IgD-negative memory B cell (primary cell): ENCODE measurements around the gene UNC80. TPM values are rescaled to one million over a fixed set of nuclear protein-coding genes. Genes with fewer than 3 reads are reported as not detected.

Experiments
- H3K27ac Mint-ChIP-seq, 3 donors: one replicate each; pipeline ENCODE4 v1.8.0; 2020 to 2022; ENCODE audit warnings: mild to moderate bottlenecking in 3 of 3, mixed read lengths in 3 of 3, moderate library complexity in 1 of 3
- H3K27me3 Mint-ChIP-seq: one replicate; pipeline ENCODE4 v1.8.0; 2021; ENCODE audit warnings: mixed read lengths
- H3K36me3 Mint-ChIP-seq: one replicate; pipeline ENCODE4 v1.8.0; 2020; ENCODE audit warnings: mild to moderate bottlenecking, mixed read lengths
- H3K4me1 Mint-ChIP-seq, 3 donors: one replicate each; pipeline ENCODE4 v1.8.0; 2020 to 2022; ENCODE audit warnings: mixed read lengths in 3 of 3, mild to moderate bottlenecking in 1 of 3
- H3K4me3 Mint-ChIP-seq, 4 donors: one replicate each; pipeline ENCODE4 v1.8.0; 2020 to 2022; ENCODE audit warnings: mild to moderate bottlenecking in 4 of 4, mixed read lengths in 4 of 4, moderate library complexity in 3 of 4
- H3K9me3 Mint-ChIP-seq, 3 donors: one replicate each; pipeline ENCODE4 v1.8.0; 2020 to 2021; ENCODE audit warnings: mixed read lengths in 3 of 3, mild to moderate bottlenecking in 1 of 3
- polyA plus RNA-seq: library from polyadenylated mRNA; unstranded; fragments of 300-500 nt; fragmentation: Illumina TruSeq; gene quantifications from one replicate; pipeline ENCODE4 v1.2.3, GENCODE V29; 2021

UNC80 gene
- polyA plus RNA-seq, 1 donor from 2014 or later = not detected

- no peak overlapping the region for H3K4me3 Mint-ChIP-seq
- H3K27ac Mint-ChIP-seq = no peak overlapping the region
- H3K4me1 Mint-ChIP-seq = no peaks in the 10 kb centered on the region
- peaks cover 0 to 2% (median 1%) of the 10 kb centered on the region in 3 donors for H3K9me3 Mint-ChIP-seq
- H3K27me3 Mint-ChIP-seq = peaks cover 1% of the 10 kb centered on the region
- no peaks in the 10 kb centered on the region for H3K36me3 Mint-ChIP-seq
Observed at GRCh38 chr2:209845666-209846065, 74.0 kb downstream of the UNC80 start.

- no peak overlapping the region for H3K4me3 Mint-ChIP-seq
Observed at GRCh38 chr2:209864716-209865295, 93.2 kb downstream of the UNC80 start.

GRCh38 chr2:209868271-209868994 is 96.8 kb downstream of the UNC80 start:
- Mint-ChIP-seq H3K27ac (no peak overlapping the region), H3K36me3 (no peaks in the 10 kb centered on the region), H3K9me3 (peaks cover 0 to 4% (median 1%) of the 10 kb centered on the region in 3 donors), H3K27me3 (no peaks in the 10 kb centered on the region), H3K4me1 (no peaks in the 10 kb centered on the region), H3K4me3 (no peak overlapping the region)

More at GRCh38 chr2:209864716-209865295, 93.2 kb downstream of the UNC80 start:
- peaks cover 3 to 9% (median 4%) of the 10 kb centered on the region in 3 donors for H3K9me3 Mint-ChIP-seq
- H3K36me3 Mint-ChIP-seq = no peaks in the 10 kb centered on the region
- H3K27ac Mint-ChIP-seq = no peak overlapping the region
- H3K27me3 Mint-ChIP-seq = no peaks in the 10 kb centered on the region
- H3K4me1 Mint-ChIP-seq = no peaks in the 10 kb centered on the region

GRCh38 chr2:209870067-209870466 is 98.4 kb downstream of the UNC80 start:
- Mint-ChIP-seq H3K9me3 (peaks cover 0 to 4% (median 0%) of the 10 kb centered on the region in 3 donors), H3K27me3 (no peaks in the 10 kb centered on the region), H3K36me3 (no peaks in the 10 kb centered on the region), H3K27ac (no peak overlapping the region), H3K4me1 (no peaks in the 10 kb centered on the region), H3K4me3 (no peak overlapping the region)

DNA sequence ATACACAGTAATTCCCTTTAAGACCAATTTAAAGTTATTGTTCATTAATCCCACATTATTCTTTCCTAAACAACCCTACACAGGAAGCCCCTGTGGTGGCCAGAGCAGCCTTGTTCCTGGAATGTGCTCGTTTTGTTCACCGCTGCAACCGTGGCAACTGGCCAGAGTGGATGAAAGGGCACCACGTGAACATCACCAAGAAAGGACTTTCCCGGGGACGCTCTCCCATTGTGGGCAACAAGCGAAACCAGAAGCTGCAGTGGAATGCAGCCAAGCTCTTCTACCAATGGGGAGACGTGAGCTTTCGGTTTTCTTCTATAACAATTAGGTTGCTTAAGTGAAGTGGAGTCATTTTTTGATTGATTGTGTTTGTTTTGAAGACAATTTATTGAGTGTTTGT is 101.0 kb downstream of the UNC80 start:
- peaks cover 1% of the 10 kb centered on the region for H3K27me3 Mint-ChIP-seq
- no peaks in the 10 kb centered on the region for H3K4me1 Mint-ChIP-seq
- no peak overlapping the region for H3K27ac Mint-ChIP-seq
- no peaks in the 10 kb centered on the region for H3K36me3 Mint-ChIP-seq
- no peak overlapping the region for H3K4me3 Mint-ChIP-seq
- no peaks in the 10 kb centered on the region for H3K9me3 Mint-ChIP-seq

DNA sequence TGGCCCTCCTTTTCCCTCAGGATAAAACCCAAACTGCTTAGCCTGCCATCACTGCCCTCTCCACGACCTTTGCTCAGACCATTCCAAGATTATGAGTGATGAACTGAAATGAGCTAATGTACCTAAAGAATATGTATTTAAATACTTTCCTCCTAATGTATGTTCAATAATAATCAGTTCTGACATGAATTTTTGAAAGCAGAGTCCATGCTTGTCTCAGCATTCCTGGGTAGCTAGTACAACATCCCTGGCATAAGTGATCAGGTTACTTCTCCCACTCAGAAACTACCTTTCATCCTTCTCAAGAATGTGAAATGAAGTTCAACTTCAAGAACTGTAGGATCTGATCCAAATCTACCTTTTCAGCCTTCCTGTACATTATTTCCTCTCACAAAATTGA is 103.6 kb downstream of the UNC80 start:
- peaks cover 2% of the 10 kb centered on the region for H3K27me3 Mint-ChIP-seq
- no peaks in the 10 kb centered on the region for H3K9me3 Mint-ChIP-seq
- no peak overlapping the region for H3K4me3 Mint-ChIP-seq
- no peaks in the 10 kb centered on the region for H3K4me1 Mint-ChIP-seq
- H3K27ac Mint-ChIP-seq = no peak overlapping the region
- H3K36me3 Mint-ChIP-seq = no peaks in the 10 kb centered on the region

GRCh38 chr2:209876211-209876610 is 104.6 kb downstream of the UNC80 start:
- peaks cover 2% of the 10 kb centered on the region for H3K27me3 Mint-ChIP-seq
- H3K36me3 Mint-ChIP-seq = no peaks in the 10 kb centered on the region
- no peak overlapping the region for H3K27ac Mint-ChIP-seq
- H3K4me1 Mint-ChIP-seq = no peaks in the 10 kb centered on the region
- no peaks in the 10 kb centered on the region for H3K9me3 Mint-ChIP-seq
- H3K4me3 Mint-ChIP-seq = no peak overlapping the region

GRCh38 chr2:209878701-209879100 is 107.1 kb downstream of the UNC80 start:
- Mint-ChIP-seq H3K36me3 (no peaks in the 10 kb centered on the region), H3K4me1 (no peaks in the 10 kb centered on the region), H3K4me3 (no peak overlapping the region), H3K27ac (no peak overlapping the region), H3K27me3 (peaks cover 5% of the 10 kb centered on the region), H3K9me3 (no peaks in the 10 kb centered on the region)

DNA sequence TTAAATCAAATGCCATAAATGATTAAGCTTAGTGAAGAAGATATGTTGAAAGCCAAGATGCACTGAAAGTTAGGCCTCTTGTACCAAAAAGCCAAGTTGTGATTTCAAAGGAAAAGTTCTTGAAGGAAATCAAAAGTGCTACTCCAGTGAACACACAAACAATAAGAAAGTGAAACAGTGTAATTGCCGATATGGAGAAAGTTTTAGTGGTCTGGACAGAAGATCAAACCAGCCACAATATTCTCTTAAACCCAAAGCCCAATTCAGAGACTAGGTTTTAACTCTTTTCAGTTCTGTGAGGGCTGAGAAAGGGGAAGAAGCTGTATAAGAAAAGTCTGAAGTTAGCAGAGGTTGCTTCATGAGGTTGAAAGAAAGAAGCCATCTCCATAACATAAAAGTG is 129.0 kb downstream of the UNC80 start:
- H3K36me3 Mint-ChIP-seq = no peaks in the 10 kb centered on the region
- H3K27me3 Mint-ChIP-seq = peaks cover 1% of the 10 kb centered on the region
- no peak overlapping the region for H3K4me3 Mint-ChIP-seq
- peaks cover 0 to 4% (median 0%) of the 10 kb centered on the region in 3 donors for H3K9me3 Mint-ChIP-seq
- H3K4me1 Mint-ChIP-seq = peaks cover 0 to 2% (median 0%) of the 10 kb centered on the region in 3 donors
- no peak overlapping the region for H3K27ac Mint-ChIP-seq

- Mint-ChIP-seq H3K9me3 (peaks cover 0 to 4% (median 0%) of the 10 kb centered on the region in 3 donors), H3K4me1 (peaks cover 0 to 2% (median 0%) of the 10 kb centered on the region in 3 donors)
Observed at GRCh38 chr2:209901172-209901571, 129.5 kb downstream of the UNC80 start.

GRCh38 chr2:209905691-209906090 is 134.1 kb downstream of the UNC80 start:
- Mint-ChIP-seq H3K27ac (no peak overlapping the region), H3K36me3 (no peaks in the 10 kb centered on the region), H3K27me3 (no peaks in the 10 kb centered on the region), H3K4me3 (no peak overlapping the region), H3K9me3 (peaks cover 0 to 2% (median 1%) of the 10 kb centered on the region in 3 donors), H3K4me1 (no peaks in the 10 kb centered on the region)

More at GRCh38 chr2:209901172-209901571, 129.5 kb downstream of the UNC80 start:
- no peak overlapping the region for H3K4me3 Mint-ChIP-seq
- no peaks in the 10 kb centered on the region for H3K36me3 Mint-ChIP-seq
- no peak overlapping the region for H3K27ac Mint-ChIP-seq
- peaks cover 1% of the 10 kb centered on the region for H3K27me3 Mint-ChIP-seq

DNA sequence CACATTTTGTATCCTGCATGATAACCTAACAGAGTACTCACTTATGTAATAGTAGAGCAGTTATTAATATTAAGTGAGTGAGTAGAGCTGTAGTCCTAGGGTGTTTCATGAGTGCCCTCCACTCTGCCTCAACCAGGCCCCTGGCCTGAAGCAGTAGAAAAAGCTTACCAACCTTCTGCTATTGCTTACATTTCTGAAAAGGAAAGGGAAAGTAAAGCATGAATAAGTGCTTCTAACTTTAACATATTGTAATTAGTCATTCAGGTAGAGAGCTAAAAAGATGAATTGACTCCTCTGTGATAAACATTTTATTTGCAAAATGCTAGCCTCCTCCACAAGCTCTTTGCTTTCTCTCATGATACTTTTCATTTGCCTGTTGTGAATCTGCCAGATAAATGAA is 136.1 kb downstream of the UNC80 start:
- H3K4me1 Mint-ChIP-seq = no peaks in the 10 kb centered on the region
- no peaks in the 10 kb centered on the region for H3K27me3 Mint-ChIP-seq
- H3K4me3 Mint-ChIP-seq = no peak overlapping the region
- H3K36me3 Mint-ChIP-seq = no peaks in the 10 kb centered on the region
- no peak overlapping the region for H3K27ac Mint-ChIP-seq
- peaks cover 0 to 2% (median 1%) of the 10 kb centered on the region in 3 donors for H3K9me3 Mint-ChIP-seq

DNA sequence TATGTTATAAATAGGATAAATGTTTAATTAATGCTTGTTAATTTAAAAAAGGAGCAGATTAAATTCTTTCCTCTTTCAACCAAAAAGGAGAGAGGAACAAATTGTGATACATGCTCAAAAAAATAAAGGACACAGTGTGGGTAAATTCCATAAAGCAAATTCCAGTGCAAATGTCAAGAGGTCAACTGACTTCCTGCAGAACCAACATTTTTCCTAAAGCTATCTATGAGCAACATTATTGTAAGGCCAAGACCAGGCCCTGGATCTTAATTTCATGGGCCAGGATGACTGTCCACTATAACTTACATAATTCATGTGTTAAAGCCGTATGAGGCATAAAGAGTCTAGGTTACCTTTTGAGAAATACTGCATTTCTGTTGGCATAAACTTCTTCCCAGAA is 136.9 kb downstream of the UNC80 start:
- no peaks in the 10 kb centered on the region for H3K36me3 Mint-ChIP-seq
- H3K27me3 Mint-ChIP-seq = no peaks in the 10 kb centered on the region
- H3K27ac Mint-ChIP-seq = no peak overlapping the region
- no peaks in the 10 kb centered on the region for H3K4me1 Mint-ChIP-seq
- peaks cover 0 to 2% (median 1%) of the 10 kb centered on the region in 3 donors for H3K9me3 Mint-ChIP-seq
- H3K4me3 Mint-ChIP-seq = no peak overlapping the region

DNA sequence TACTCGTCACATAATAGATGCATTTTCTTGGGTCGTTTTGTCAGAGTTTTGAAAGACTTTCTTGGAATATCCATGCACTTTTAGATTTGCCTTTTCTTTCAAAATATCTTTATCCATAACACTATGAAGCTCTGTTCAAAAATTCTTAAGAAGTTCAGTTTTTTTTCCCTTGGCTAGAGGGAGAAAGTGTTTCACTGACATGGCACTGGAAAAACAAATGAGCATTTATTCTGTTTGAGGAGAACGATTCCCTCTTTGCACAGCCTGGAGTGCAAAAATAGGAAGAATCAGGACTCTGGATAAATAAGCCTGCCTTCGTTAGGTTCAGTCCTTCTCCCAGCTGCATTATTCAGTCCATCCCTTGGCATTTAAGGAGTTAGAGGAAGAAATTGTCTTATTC is 139.9 kb downstream of the UNC80 start:
- H3K27ac Mint-ChIP-seq = no peak overlapping the region
- H3K9me3 Mint-ChIP-seq = peaks cover 0 to 2% (median 1%) of the 10 kb centered on the region in 3 donors
- H3K27me3 Mint-ChIP-seq = no peaks in the 10 kb centered on the region
- no peak overlapping the region for H3K4me3 Mint-ChIP-seq
- H3K36me3 Mint-ChIP-seq = no peaks in the 10 kb centered on the region
- H3K4me1 Mint-ChIP-seq = no peaks in the 10 kb centered on the region

DNA sequence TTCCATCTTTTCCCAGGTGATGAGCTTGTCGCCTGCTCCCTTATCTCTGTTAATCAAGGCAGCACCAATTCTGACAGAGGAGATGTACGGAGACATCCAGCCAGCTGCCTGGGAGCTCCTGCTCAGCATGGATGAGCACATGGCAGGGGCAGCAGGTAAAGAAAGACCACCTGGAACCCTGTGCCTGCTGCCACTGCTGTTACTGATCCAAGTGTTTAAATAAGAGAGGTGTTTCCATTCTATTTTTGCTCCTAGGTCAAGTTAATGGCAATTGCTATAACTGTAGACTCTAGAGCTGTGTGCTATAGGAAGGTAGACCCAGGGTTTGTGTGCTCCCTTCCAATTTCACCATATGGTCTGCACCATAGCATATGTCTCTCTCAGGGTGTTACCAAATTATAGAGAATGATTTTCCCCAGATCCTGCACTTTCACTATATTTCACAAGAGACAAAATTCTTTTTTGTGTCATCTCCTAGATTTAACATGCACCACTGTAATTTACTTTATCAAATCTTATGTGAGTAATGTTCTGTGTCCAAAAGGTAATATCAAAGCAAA is 142.2 kb downstream of the UNC80 start:
- Mint-ChIP-seq H3K4me3 (no peak overlapping the region), H3K27me3 (no peaks in the 10 kb centered on the region), H3K36me3 (no peaks in the 10 kb centered on the region), H3K27ac (no peak overlapping the region), H3K4me1 (no peaks in the 10 kb centered on the region), H3K9me3 (peaks cover 0 to 2% (median 1%) of the 10 kb centered on the region in 3 donors)
